SK-N-SH (cell line): Measurements from ENCODE around the gene FAM162A. TPM values are rescaled to one million over a fixed set of nuclear protein-coding genes. Genes with fewer than 3 reads are reported as not detected.

Experiments used
- CTCF ChIA-PET: fragments of 300-600, 350-600 bp; formaldehyde crosslinking; extraction: SDS; loops from one replicate; lab custom pipeline; 2021; lab: Yijun Ruan, JAX
- POLR2A ChIA-PET: fragments of 350-600 bp; sonication (Branson Sonifier 250); formaldehyde crosslinking; extraction: SDS; loops from one replicate; lab custom pipeline; 2020; ENCODE audit warnings: antibody characterized with exemption, inconsistent platforms; lab: Yijun Ruan, JAX
- DNase-seq: peaks from one replicate; pipeline ENCODE4 v3.0.0; 2012
- H2AFZ ChIP-seq: fragments of 200-600 bp; sonication (generic); 2 replicates; pipeline ENCODE4 v1.8.1; 2016; ENCODE audit warnings: antibody characterized with exemption, mild to moderate bottlenecking, low read depth
- H3F3A ChIP-seq: fragments of 200-600 bp; sonication (generic); replicated peaks from 2 replicates; pipeline ENCODE3; 2016; ENCODE audit warnings: antibody characterized with exemption, mild to moderate bottlenecking; ENCODE audit not compliant: insufficient read depth
- H3K27ac ChIP-seq, 2 experiments: fragments of 200-500 bp in 1 of 2; fragments of 200-600 bp in 1 of 2; sonication (Bioruptor generic) in 1 of 2; sonication (generic), shearing (Covaris generic) in 1 of 2; 2 replicates each; pipeline versions ENCODE4 v1.5.1 to v1.6.1; 2014 to 2016; ENCODE audit warnings: low read depth in 2 of 2, inconsistent platforms in 1 of 2, low read length in 1 of 2, mild to moderate bottlenecking in 1 of 2, mixed read lengths in 1 of 2
- H3K27me3 ChIP-seq: fragments of 200-600 bp; sonication (generic), shearing (Covaris generic); 2 replicates; pipeline ENCODE4 v1.6.1; 2016; ENCODE audit warnings: mixed run types; ENCODE audit not compliant: insufficient read depth
- H3K36me3 ChIP-seq, 2 experiments: fragments of 200-500 bp in 1 of 2; fragments of 200-600 bp in 1 of 2; sonication (Bioruptor generic) in 1 of 2; sonication (generic) in 1 of 2; replicated peaks in 1 of 2; 2 replicates each; pipeline versions ENCODE3 to v1.5.1; 2014 to 2016; ENCODE audit warnings: low read length in 1 of 2, mild to moderate bottlenecking in 1 of 2; ENCODE audit not compliant: insufficient read depth in 2 of 2, control insufficient read depth in 1 of 2
- H3K4me1 ChIP-seq, 2 experiments: fragments of 200-500 bp in 1 of 2; fragments of 200-600 bp in 1 of 2; sonication (Bioruptor generic) in 1 of 2; sonication (generic), shearing (Covaris generic) in 1 of 2; 2 replicates each; pipeline versions ENCODE4 v1.5.1 to v1.6.1; 2014 to 2016; ENCODE audit warnings: low read depth in 1 of 2, low read length in 1 of 2, mixed run types in 1 of 2; ENCODE audit not compliant: insufficient read depth in 2 of 2, control insufficient read depth in 1 of 2
- H3K4me2 ChIP-seq: fragments of 200-600 bp; sonication (generic), shearing (Covaris generic); 2 replicates; pipeline ENCODE4 v1.6.1; 2017; ENCODE audit warnings: mixed run types
- H3K4me3 ChIP-seq, 2 experiments: fragments of 200-500 bp in 1 of 2; fragments of 200-600 bp in 1 of 2; sonication (Bioruptor generic) in 1 of 2; sonication (generic), shearing (Covaris generic) in 1 of 2; 2 replicates each; pipeline versions ENCODE4 v1.5.1 to v1.8.1; 2014 to 2016; ENCODE audit warnings: low read depth in 2 of 2, inconsistent platforms in 1 of 2, low read length in 1 of 2, mild to moderate bottlenecking in 1 of 2, mixed read lengths in 1 of 2, moderate library complexity in 1 of 2
- H3K79me2 ChIP-seq: fragments of 200-600 bp; sonication (generic); 2 replicates; pipeline ENCODE4 v1.8.1; 2017; ENCODE audit warnings: mild to moderate bottlenecking; ENCODE audit not compliant: insufficient read depth
- H3K9ac ChIP-seq: fragments of 200-600 bp; sonication (generic); 2 replicates; pipeline ENCODE4 v1.6.1; 2017; ENCODE audit warnings: mixed run types
- H3K9me2 ChIP-seq: fragments of 200-600 bp; sonication (generic); 2 replicates; pipeline ENCODE4 v1.6.1; 2017; ENCODE audit warnings: mixed run types
- H3K9me3 ChIP-seq: fragments of 200-600 bp; sonication (generic); 2 replicates; pipeline ENCODE4 v1.6.1; 2017; ENCODE audit warnings: mixed run types, mild to moderate bottlenecking, moderate library complexity
- H4K20me1 ChIP-seq: fragments of 200-600 bp; sonication (generic); 2 replicates; pipeline ENCODE4 v1.6.1; 2017; ENCODE audit warnings: mild to moderate bottlenecking, mixed run types; ENCODE audit not compliant: insufficient read depth
- ELF1 ChIP-seq: IDR thresholded peaks from 2 replicates; pipeline ENCODE4 v1.4.0; 2012
- EZH2phosphoT487 ChIP-seq: fragments of 200-600 bp; sonication (generic); IDR thresholded peaks from 2 replicates; pipeline ENCODE4 v1.6.1; 2017; ENCODE audit warnings: low read depth, mixed run types, mild to moderate bottlenecking, antibody characterized with exemption, moderate library complexity, borderline replicate concordance
- FOSL2 ChIP-seq: IDR thresholded peaks from 2 replicates; pipeline ENCODE4 v1.4.0; 2012; ENCODE audit warnings: low read depth, mild to moderate bottlenecking, moderate library complexity, borderline replicate concordance
- FOXJ3 ChIP-seq: sonication (generic); formaldehyde crosslinking; IDR thresholded peaks from 2 replicates; pipeline ENCODE4 v1.5.1; 2020; ENCODE audit warnings: mild to moderate bottlenecking, missing genetic modification reagents
- FOXM1 ChIP-seq: IDR thresholded peaks from 2 replicates; pipeline ENCODE4 v1.4.0; 2012; ENCODE audit warnings: low read depth, mild to moderate bottlenecking
- GATA2 ChIP-seq: sonication (generic); formaldehyde crosslinking; IDR thresholded peaks from 2 replicates; pipeline ENCODE4 v1.5.0; 2020; ENCODE audit warnings: mild to moderate bottlenecking, missing genetic modification reagents
- JUND ChIP-seq: IDR thresholded peaks from 2 replicates; pipeline ENCODE4 v1.4.0; 2012
- MXI1 ChIP-seq: IDR thresholded peaks from 2 replicates; pipeline ENCODE4 v1.6.1; 2012; ENCODE audit warnings: mild to moderate bottlenecking, low read depth, low read length, improper control_type of control experiment
- NFIC ChIP-seq: IDR thresholded peaks from 2 replicates; pipeline ENCODE4 v1.4.0; 2012; ENCODE audit warnings: borderline replicate concordance
- RAD21 ChIP-seq: IDR thresholded peaks from 2 replicates; pipeline ENCODE4 v1.6.1; 2012; ENCODE audit warnings: mild to moderate bottlenecking, low read length
- RFX5 ChIP-seq: IDR thresholded peaks from 2 replicates; pipeline ENCODE4 v1.6.1; 2012; ENCODE audit warnings: mild to moderate bottlenecking, improper control_type of control experiment, low read length
- RXRA ChIP-seq: IDR thresholded peaks from 2 replicates; pipeline ENCODE4 v1.4.0; 2012; ENCODE audit warnings: low read depth, mild to moderate bottlenecking, borderline replicate concordance
- TAF1 ChIP-seq: IDR thresholded peaks from 2 replicates; pipeline ENCODE4 v1.6.1; 2012; ENCODE audit warnings: low read depth, mild to moderate bottlenecking, low read length, moderate library complexity, borderline replicate concordance
- TCF12 ChIP-seq: IDR thresholded peaks from 2 replicates; pipeline ENCODE4 v1.4.0; 2012
- WGBS: methylation state at CpG from one replicate; pipeline ENCODE4 v1.1.6; 2017; ENCODE audit warnings: low lambda C conversion rate; 5-methylcytosine and 5-hydroxymethylcytosine counted together
- polyA plus RNA-seq, 3 experiments: library from polyadenylated mRNA; depleted of rRNA; stranded (reverse); fragments of >200 nt; gene quantifications; 2 replicates each; pipeline ENCODE4 v1.2.3, GENCODE V29; 2012
- TF ChIP-seq, protein P1 (sequence below): fragments of 150-350 bp; IDR thresholded peaks from 2 replicates; pipeline ENCODE4 v1.6.1; 2016; ENCODE audit warnings: mild to moderate bottlenecking, low read depth, low read length
- TF ChIP-seq, protein P2 (sequence below): IDR thresholded peaks from 2 replicates; pipeline ENCODE4 v1.4.0; 2012; ENCODE audit warnings: low read depth, borderline replicate concordance
- TF ChIP-seq, protein P3 (sequence below): IDR thresholded peaks from 2 replicates; pipeline ENCODE4; 2012
- TF ChIP-seq, protein P4 (sequence below): fragments of 150-350 bp; IDR thresholded peaks from 2 replicates; pipeline ENCODE4 v1.6.1; 2017; ENCODE audit warnings: antibody characterized with exemption, low read length, low read depth, borderline replicate concordance
- TF ChIP-seq, protein P5 (sequence below): fragments of 200-600 bp; sonication (generic); IDR thresholded peaks from 2 replicates; pipeline ENCODE4 v1.6.1; 2017; ENCODE audit warnings: antibody characterized with exemption, mild to moderate bottlenecking, moderate library complexity

FAM162A gene
- polyA plus RNA-seq, 1 of the 3 experiments (the other 2 are of a cell fraction), result 35.1 TPM

DNA sequence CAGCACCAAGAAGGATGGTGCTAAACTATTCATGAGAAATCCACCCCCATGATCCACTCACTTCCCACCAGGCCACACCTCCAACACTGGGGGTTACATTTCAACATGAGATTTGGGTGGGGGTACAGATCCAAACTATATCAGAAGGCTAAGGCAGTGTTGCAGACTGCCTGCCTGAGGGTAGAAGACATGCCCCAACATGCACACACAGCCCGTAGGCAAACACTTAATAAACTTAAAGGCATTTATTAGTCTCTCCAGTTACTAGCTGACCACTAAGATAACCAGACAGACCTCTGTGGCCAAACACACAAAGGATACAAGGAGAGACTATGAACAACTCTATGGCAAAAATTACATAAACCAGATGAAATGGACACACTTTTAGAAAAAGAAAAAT is 10.2 kb downstream of the FAM162A start:
- H3K79me2 ChIP-seq, result no peaks in the 10 kb centered on the region
- 73% methylated on average over 1 of the region's 1 CpG for WGBS
- no peak overlapping the region for H3K9ac ChIP-seq
- H3K4me2 ChIP-seq, result no peak overlapping the region
- no peaks in the 10 kb centered on the region for H3K27me3 ChIP-seq
- H3K9me3 ChIP-seq, result no peaks in the 10 kb centered on the region
- H3K9me2 ChIP-seq, result no peaks in the 10 kb centered on the region
- peaks cover 2 to 19% of the 10 kb centered on the region in 2 experiments; a peak in 3 of 4 replicates for H3K4me1 ChIP-seq
- CTCF ChIA-PET, result interaction anchor here (1.3 to 2.7 kb wide), 7 partner anchors 10 to 634 kb away, joined by 4 to 45 read pairs (median 11); partner anchors contain the start of genes FAM162A, MIX23, PARP14 and WDR5B
- H3K4me3 ChIP-seq, result no peak overlapping the region
- H3K27ac ChIP-seq, result no peak overlapping the region; a peak in 1 of 4 replicates
- TF ChIP-seq FOSL2, result no peak
- TF ChIP-seq, protein P1, sequence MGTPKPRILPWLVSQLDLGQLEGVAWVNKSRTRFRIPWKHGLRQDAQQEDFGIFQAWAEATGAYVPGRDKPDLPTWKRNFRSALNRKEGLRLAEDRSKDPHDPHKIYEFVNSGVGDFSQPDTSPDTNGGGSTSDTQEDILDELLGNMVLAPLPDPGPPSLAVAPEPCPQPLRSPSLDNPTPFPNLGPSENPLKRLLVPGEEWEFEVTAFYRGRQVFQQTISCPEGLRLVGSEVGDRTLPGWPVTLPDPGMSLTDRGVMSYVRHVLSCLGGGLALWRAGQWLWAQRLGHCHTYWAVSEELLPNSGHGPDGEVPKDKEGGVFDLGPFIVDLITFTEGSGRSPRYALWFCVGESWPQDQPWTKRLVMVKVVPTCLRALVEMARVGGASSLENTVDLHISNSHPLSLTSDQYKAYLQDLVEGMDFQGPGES, result no peak
- TF ChIP-seq RFX5, result no peak
- TF ChIP-seq TAF1, result no peak
- TF ChIP-seq, protein P2, sequence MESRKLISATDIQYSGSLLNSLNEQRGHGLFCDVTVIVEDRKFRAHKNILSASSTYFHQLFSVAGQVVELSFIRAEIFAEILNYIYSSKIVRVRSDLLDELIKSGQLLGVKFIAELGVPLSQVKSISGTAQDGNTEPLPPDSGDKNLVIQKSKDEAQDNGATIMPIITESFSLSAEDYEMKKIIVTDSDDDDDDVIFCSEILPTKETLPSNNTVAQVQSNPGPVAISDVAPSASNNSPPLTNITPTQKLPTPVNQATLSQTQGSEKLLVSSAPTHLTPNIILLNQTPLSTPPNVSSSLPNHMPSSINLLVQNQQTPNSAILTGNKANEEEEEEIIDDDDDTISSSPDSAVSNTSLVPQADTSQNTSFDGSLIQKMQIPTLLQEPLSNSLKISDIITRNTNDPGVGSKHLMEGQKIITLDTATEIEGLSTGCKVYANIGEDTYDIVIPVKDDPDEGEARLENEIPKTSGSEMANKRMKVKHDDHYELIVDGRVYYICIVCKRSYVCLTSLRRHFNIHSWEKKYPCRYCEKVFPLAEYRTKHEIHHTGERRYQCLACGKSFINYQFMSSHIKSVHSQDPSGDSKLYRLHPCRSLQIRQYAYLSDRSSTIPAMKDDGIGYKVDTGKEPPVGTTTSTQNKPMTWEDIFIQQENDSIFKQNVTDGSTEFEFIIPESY, result no peak
- no peak for TF ChIP-seq JUND
- TF ChIP-seq, protein P3, sequence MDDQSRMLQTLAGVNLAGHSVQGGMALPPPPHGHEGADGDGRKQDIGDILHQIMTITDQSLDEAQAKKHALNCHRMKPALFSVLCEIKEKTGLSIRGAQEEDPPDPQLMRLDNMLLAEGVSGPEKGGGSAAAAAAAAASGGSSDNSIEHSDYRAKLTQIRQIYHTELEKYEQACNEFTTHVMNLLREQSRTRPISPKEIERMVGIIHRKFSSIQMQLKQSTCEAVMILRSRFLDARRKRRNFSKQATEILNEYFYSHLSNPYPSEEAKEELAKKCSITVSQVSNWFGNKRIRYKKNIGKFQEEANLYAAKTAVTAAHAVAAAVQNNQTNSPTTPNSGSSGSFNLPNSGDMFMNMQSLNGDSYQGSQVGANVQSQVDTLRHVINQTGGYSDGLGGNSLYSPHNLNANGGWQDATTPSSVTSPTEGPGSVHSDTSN, result no peak
- TF ChIP-seq TCF12, result no peak
- no peak for TF ChIP-seq RAD21
- no peak for TF ChIP-seq RXRA
- TF ChIP-seq NFIC, result no peak
- no peak for TF ChIP-seq FOXM1
- no peak for TF ChIP-seq MXI1
- TF ChIP-seq GATA2 (CRISPR knock-in tag), result no peak
- TF ChIP-seq, protein P4, sequence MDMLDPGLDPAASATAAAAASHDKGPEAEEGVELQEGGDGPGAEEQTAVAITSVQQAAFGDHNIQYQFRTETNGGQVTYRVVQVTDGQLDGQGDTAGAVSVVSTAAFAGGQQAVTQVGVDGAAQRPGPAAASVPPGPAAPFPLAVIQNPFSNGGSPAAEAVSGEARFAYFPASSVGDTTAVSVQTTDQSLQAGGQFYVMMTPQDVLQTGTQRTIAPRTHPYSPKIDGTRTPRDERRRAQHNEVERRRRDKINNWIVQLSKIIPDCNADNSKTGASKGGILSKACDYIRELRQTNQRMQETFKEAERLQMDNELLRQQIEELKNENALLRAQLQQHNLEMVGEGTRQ, result no peak
- TF ChIP-seq, protein P5, sequence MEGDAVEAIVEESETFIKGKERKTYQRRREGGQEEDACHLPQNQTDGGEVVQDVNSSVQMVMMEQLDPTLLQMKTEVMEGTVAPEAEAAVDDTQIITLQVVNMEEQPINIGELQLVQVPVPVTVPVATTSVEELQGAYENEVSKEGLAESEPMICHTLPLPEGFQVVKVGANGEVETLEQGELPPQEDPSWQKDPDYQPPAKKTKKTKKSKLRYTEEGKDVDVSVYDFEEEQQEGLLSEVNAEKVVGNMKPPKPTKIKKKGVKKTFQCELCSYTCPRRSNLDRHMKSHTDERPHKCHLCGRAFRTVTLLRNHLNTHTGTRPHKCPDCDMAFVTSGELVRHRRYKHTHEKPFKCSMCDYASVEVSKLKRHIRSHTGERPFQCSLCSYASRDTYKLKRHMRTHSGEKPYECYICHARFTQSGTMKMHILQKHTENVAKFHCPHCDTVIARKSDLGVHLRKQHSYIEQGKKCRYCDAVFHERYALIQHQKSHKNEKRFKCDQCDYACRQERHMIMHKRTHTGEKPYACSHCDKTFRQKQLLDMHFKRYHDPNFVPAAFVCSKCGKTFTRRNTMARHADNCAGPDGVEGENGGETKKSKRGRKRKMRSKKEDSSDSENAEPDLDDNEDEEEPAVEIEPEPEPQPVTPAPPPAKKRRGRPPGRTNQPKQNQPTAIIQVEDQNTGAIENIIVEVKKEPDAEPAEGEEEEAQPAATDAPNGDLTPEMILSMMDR, result no peak
- no peak for TF ChIP-seq FOXJ3 (CRISPR knock-in tag)
- no peak for TF ChIP-seq EZH2phosphoT487
- TF ChIP-seq ELF1, result no peak
- TF ChIP-seq, all 33 proteins: peak for 0
- Histone ChIP-seq H2AFZ (no peak overlapping the region), H3F3A (no peaks in the 10 kb centered on the region), H4K20me1 (no peaks in the 10 kb centered on the region), H3K36me3 (no peaks in the 10 kb centered on the region)
- POLR2A ChIA-PET, result no interaction called here
- no peak for DNase-seq
